NCI-H82 (cell line): ENCODE data around the gene TP53BP2.
"Not testable (repeated sequence)": the region's sequence is repeated elsewhere in the genome, so short reads cannot be mapped to it uniquely, and the experiment has no call there.

ENCODE experiments used
- DNase-seq: peaks from one replicate; lab custom pipeline; 2025; lab: John Stamatoyannopoulos, UW

The TP53BP2 gene

DNA sequence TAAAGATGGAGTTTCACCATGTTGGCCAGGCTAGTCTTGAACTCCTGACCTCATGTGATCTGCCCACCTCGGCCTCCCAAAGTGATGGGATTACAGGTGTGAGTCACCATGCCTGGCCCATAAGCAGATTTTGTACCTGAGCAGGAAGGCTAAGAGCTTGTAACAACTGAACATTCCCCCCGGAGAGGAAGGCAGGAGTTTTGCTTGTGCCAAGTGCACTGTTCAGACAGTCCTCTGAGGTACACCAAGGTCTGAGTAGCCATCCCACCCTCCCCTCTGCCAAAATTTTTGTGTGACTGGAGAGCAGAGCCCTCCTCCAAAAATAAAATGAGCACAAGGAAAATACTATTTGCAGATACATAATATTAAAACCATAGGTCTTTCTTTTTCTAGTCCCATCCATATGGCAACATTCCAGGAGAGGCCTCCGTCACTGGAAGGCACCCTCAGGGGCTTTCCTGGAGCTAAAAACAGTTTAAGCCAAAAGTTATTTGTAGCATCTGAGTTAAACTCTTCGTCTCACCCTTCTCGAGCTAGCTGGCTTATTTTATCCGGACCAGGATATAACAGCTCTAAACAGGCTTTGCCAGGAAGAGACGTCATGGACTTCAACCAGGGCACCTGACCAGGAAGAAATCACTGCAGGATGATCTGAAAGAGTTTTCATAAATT is 106.2 kb downstream of the TP53BP2 start:
- DNase-seq, result no peak

DNA sequence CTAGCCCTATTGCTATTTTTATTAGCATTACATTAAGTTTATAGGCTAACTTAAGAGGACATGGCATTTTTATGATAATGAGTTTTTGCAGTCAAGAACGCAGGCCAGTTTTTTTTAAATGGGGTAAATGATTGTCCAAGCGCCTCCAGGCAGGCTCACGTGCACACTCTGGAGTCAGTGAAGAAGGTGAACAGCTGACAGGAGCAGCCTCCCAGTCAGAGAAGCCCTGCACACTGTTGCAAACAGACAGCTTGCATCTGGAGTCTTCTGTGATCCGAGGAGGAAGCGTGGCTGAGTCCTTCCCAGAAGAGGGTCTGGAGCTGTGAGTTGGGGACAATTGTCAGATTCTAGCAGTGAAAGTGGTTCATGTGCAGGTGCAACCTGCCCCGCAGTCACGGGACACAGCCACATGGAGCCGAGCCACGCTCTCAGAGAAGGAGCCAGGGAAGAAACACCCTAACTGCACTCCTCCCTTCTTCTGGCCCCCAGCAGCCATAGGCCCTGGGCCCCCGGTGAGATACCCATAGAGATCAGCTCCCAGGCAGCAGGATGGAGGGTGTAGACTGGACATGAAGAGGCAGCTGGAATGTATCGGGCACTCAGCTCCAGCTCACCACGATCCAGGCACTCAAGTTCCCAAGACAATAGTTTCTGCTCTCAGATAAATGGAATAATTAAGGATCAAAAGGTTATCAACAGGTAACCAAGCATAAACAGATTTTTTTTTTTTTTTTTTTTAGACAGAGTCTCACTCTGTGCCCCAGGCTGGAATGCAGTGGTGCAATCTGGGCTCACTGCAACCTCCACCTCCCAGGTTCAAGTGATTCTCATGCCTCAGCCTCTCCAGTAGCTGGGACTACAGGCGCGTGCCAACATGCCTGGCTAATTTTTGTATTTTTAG is 107.0 kb downstream of the TP53BP2 start:
- no peak for DNase-seq

DNA sequence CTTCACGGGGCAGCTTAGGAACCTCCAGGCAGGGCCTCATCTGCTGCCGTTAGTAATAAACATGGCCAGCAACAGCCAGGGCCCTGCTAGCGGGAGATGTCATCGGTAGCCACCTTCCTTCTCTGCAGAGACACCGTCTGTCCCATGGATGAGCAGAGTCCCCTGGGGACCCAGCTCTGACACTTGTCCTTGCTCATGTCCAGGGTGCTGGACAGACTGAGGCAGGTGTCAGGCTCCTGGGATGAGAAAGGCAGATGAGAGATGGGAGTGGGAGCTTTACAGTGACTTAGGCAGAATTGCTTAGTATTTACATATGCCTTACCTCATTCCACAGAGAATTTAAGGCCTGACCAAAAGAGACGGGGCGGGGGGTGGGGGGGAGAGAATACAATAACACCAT is 108.4 kb downstream of the TP53BP2 start:
- no peak for DNase-seq

DNA sequence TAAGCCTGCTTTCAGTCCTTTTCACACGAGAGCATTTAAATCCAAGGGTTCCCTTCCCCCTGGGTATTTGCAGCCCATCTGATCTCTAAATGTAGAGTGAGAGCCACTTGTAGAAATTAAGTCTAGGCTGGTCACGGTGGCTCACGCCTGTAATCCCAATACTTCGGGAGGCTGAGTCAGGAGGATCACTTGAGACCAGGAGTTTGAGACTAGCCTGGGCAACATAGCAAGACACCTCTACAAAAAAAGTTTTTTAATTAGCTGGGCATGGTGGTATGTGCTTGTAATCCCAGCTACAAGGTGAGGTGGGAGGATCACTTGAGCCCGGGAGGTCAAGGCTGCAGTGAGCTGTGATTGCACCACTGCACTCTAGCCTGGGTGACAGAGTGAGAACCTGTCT is 109.1 kb downstream of the TP53BP2 start:
- DNase-seq, result not testable (repeated sequence)

DNA sequence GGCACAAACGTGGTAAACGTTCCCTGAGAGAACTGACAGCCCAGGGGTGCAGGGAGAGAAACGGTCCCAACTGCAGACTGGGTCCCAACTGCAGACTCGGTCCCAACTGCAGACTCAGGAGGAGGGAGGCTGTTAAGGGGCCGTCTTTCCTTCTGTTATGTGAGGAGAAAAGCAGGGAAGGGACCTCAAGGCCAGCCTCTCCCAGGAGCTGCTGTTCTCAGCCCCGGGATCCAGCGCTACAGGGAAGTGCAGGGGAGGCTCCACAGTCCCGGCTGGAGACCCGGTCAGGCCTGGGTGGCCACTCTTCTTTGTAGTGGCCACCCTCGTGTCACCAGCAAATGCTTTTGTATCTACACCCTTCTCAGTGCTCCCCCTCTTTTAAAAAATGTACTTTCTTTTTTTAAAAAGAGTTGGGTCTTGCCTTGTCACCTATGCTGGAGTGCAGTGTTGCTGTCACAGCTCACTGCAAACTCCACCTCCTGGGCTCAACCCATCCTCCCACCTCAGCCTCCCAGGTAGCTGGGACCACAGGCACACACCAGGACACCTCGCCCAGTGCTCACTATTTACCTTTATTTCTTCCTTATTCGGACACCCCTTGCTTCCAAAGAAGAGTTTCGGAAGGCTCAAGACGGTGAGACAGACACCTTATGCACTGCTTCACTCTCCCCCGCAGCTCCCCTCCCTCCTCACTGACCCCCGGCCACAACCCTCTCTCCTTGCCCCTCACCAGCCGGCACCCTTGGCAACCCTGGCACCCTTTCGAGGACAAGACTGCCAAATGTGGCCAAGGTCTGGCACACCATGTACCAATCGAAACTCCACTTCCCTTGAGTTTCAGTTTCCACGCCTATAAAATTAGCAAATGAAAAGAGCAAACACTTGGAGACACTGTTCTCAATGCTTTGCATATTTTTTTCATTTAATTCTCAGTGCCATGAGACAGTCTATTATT is 111.6 kb downstream of the TP53BP2 start:
- no peak for DNase-seq

DNA sequence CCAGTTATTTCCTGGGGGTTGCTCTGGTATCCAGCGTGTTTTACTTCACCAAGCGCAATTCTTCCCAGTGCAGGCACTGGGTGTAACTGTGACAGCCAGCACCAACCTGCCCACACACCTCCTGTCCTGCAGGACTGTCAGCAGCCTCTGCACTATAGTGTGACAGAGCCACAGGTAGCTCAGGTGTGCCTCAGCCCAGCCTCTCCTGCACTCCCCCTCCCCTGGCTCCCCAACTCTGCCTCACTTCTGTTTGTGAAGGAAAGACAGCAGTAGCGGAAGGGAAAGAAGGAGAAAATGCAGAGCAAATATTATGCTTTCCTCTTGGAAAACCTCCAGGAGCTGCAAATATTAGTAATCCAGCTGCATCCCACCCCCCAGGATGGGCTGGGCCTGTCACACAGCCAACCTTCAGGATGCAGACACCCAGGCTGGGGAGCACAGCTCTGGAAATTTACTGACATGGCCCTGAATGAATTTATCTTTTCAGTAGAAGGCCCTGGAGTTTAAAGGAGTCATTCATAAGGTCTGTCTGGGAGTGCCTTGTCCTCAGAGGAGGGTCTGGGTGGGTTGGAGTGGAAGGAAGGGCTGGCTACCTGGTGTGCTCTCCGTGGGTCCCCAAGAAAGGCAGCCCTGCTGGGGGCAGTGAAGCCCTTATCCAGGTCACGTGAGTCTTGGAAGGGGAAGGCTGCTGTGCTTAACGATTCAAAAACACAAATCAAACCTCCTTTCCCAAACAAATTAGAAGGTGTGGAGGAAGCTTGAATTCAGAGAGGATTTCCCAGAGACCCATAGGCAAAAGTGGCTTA is 112.6 kb downstream of the TP53BP2 start:
- DNase-seq, result no peak

DNA sequence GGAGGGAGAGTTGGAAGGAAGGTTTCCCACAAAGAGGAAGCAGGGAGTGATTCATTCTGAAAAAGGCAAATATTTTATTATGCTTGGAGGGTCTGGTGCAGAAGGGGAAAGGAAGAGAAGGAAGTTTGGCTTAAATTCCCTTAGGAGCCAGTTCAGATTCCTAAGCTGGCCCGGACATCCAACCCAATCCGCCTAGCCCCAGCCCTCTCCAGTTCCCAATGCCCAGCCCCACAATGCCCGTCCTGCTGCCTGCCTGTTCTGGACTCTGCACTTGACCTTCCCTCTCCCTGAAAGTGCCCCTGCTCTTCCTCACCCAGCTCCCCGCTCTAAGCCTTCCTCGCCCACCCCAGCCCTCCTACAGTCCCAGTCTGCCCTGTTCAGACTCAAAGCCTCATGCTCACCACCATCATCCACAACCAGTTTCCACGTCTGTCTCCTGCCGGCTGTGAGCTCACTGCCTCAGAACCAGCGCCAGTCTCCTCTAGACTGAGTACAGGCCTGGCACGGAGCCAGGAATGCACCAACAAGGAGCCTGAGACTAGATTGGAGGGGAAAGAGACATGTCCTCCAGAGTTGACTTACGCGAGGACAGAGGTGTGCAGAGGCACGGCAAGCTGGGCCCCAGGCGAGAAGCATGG is 114.5 kb downstream of the TP53BP2 start:
- peak; percentile 19 for DNase-seq

DNA sequence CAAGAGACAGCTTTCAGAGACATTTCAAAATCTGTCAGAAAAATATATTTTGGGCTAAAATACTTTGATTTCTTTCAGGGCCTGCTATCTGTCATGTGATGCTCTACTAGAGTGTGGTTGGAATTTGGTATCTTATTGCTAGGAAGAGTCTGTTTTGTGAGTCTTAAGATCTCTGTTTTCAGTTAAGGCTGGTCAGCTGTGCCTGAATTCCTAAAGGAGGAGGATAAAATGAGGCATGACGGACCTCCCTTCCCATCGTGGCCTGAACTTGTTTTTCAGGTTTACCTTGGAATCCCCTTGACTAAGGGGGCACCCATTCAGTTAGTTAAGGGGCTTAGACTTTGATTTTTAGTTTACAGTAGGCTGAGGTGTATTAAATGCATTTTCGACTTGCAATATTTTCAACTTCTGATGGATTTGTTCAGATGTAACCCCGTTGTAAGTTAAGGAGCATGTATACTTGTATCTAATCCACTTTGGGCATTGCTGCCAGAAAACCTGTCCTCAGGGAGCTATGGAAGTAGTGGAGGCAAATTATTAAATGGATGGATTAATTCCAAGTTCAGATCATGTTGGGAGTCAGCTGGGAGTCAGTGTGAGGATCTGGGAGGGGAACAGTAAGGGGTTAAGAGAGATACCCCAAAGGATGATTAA is 115.1 kb downstream of the TP53BP2 start:
- no peak for DNase-seq

DNA sequence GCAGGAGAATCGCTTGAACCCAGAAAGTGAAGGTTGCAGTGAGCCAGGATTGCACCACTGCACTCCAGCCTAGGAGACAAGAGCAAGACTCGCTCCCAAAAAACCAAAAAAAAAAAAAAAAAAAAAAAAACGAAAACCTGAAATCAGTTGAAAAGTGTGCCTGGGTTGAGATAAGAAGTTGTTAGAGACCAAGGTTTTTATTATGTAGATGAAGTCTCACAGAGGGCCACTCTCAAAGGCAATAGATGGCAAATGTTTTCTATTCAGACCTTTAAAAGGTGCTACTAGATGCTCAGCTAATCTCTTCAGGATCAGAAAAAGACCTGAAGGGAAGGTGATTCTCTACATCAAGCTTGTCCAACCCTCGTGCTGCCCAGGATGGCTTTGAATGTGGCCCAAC is 115.8 kb downstream of the TP53BP2 start:
- DNase-seq, result no peak
